ENCODE measurements around the gene RAB9A.

RAB9A gene

DNA sequence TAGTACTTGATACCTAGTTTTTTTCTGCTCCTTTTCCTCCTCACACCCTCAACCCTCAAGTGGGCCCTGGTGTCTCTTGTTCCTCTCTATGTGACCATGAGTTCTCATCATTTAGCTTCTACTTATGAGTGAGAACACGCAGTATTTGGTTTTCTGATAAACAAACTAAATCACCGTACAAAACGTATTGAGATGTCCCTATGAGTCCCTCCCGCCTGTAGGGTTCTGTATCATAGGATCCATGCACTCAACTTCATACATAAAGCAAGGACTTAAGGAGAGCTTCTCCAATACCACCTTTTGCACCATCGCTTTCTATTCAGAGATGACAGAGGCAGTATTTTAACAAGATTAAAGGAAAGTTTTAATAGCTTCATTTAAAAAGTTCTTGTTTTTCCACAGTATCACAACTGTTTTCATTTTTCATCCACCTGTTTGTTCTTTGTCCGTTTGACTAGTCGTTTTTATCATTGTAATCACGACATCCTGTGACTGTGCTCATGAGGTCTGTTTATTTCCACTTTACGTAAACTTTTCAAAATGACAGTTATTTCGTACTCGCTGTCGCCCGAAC is 457 bp upstream of the RAB9A start:
- peak in 1 of 2 experiments; percentile 36 for DNase-seq
- TF ChIP-seq GATA1 (IDR thresholded peaks at IDR 0.05; ENCODE audit: low read depth, low read length) (no peak), POLR2A (IDR thresholded peaks at IDR 0.05; ENCODE audit: low read length) (peak; percentile 13)

GRCh38 chrX:13689741-13690211 is 848 bp downstream of the RAB9A start:
- DNase-seq, result peak; percentile 66 to 68
- TF ChIP-seq POLR2A (IDR thresholded peaks at IDR 0.05; ENCODE audit: low read length) (peak; percentile 5), GATA1 (IDR thresholded peaks at IDR 0.05; ENCODE audit: low read depth, low read length) (no peak)

- DNase-seq, result no peak
- TF ChIP-seq POLR2A (IDR thresholded peaks at IDR 0.05; ENCODE audit: low read length) (no peak), GATA1 (IDR thresholded peaks at IDR 0.05; ENCODE audit: low read depth, low read length) (no peak)
Measured at GRCh38 chrX:13690836-13691235, 1.9 kb downstream of the RAB9A start.

GRCh38 chrX:13691841-13692371 is 3.0 kb downstream of the RAB9A start:
- no peak for DNase-seq
- no peak for TF ChIP-seq GATA1 (IDR thresholded peaks at IDR 0.05; ENCODE audit: low read depth, low read length)
- TF ChIP-seq POLR2A (IDR thresholded peaks at IDR 0.05; ENCODE audit: low read length), result no peak

DNA sequence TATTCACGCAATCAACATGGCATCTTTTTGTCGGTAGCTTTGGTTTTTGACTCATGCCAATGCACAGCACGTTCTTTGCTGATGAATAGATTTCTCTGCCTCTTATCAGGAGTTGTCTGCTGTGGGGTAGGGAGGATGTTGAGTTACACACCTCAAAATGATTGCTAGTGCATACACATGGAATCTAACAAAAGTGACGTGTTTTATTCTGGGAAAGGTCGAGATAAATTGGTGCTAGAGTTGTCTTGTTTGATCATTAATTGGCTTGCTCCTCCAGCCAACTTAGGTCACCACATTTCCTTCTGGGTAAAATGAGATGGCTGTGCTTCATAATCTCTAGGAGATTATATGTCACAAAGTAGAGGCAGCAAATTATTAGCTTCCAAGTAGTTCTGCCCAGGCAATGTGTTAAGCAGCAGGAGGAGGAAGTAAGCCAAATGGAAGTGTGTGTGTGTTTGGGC is 3.9 kb downstream of the RAB9A start:
- TF ChIP-seq GATA1 (IDR thresholded peaks at IDR 0.05; ENCODE audit: low read depth, low read length) (no peak), POLR2A (IDR thresholded peaks at IDR 0.05; ENCODE audit: low read length) (no peak)
- DNase-seq, result peak; percentile 7 to 12

DNA sequence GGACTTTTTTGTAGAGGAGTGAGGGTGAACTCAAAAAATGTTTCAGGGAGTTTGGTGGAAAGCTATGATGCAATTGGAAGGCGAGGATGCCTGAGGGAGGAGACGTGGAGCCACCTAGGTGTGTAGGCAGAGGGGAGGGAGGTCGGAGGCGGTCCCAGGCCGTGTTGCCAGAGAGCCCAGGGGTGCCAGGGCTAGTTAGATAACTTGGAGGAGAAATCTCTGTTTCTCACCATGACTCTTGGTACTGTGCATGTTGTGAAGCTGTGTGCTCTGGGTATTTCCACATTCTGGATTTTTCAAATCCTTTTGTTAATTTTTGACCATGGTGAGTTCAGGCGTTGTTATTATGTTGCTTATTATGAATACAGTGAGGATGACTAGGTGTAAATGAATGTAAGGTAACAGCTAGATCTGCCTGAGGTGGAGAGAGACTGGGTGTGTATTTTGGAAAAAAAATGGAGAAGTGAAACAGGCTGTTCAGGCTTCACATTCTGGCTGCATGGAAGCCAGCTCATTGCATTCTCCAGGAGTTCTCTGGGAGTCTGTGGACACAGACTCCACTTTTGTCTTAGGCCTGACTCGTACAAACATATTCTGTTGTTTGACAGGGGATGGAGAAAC is 4.5 kb downstream of the RAB9A start:
- TF ChIP-seq GATA1 (IDR thresholded peaks at IDR 0.05; ENCODE audit: low read depth, low read length), result no peak
- no peak for TF ChIP-seq POLR2A (IDR thresholded peaks at IDR 0.05; ENCODE audit: low read length)
- no peak for DNase-seq

GRCh38 chrX:13694359-13694758 is 5.4 kb downstream of the RAB9A start:
- DNase-seq, result no peak
- no peak for TF ChIP-seq POLR2A (IDR thresholded peaks at IDR 0.05; ENCODE audit: low read length)

- no peak for TF ChIP-seq GATA1 (IDR thresholded peaks at IDR 0.05; ENCODE audit: low read depth, low read length)
- no peak for TF ChIP-seq POLR2A (IDR thresholded peaks at IDR 0.05; ENCODE audit: low read length)
- DNase-seq, result no peak
Measured at GRCh38 chrX:13694983-13695382, 6.1 kb downstream of the RAB9A start.

GRCh38 chrX:13695601-13696115 is 6.7 kb downstream of the RAB9A start:
- TF ChIP-seq POLR2A (IDR thresholded peaks at IDR 0.05; ENCODE audit: low read length) (no peak), GATA1 (IDR thresholded peaks at IDR 0.05; ENCODE audit: low read depth, low read length) (no peak)
- DNase-seq, result no peak

DNA sequence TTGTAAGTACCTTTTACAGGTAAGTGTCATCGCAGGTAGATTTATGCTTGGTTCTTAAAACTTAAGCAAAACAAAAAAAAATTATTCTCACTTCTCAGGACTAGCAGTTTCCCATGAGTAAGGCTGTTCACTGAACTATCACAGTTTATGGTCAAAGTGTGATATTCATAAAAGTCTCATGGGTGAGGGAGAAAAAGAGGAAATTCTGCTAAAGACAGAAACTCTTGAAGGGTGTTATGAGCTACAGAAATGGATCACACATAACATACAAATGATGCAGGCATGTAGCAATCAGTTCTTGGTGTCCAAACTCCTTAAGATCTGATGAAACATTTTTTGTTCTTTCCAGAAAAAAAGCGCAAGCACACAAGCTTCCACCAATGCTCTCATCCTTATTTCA is 8.5 kb downstream of the RAB9A start:
- no peak for DNase-seq
- TF ChIP-seq GATA1 (IDR thresholded peaks at IDR 0.05; ENCODE audit: low read depth, low read length) (no peak), POLR2A (IDR thresholded peaks at IDR 0.05; ENCODE audit: low read length) (no peak)

- no peak for DNase-seq
- TF ChIP-seq POLR2A (IDR thresholded peaks at IDR 0.05; ENCODE audit: low read length) (no peak), GATA1 (IDR thresholded peaks at IDR 0.05; ENCODE audit: low read depth, low read length) (no peak)
Measured at GRCh38 chrX:13697976-13698375, 9.0 kb downstream of the RAB9A start.

DNA sequence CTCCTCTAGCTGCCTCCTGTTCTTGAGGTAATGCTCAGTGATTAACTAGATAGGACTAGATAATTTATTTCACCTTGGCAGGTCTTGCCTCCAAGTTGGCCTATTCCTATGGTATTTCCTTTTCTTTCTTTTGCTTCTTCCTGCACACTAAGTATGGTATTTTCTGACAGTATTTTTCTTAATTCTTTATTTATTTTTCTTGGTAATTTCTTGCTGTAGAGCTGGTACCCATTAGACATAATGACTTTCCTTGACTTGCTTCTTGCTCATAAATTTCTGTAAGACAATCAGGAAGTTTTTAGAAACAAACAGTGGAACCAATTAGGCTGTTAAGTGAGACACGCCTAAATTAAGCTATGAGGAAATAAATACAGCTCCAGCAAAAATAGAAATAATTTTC is 9.5 kb downstream of the RAB9A start:
- no peak for DNase-seq
- TF ChIP-seq POLR2A (IDR thresholded peaks at IDR 0.05; ENCODE audit: low read length) (no peak), GATA1 (IDR thresholded peaks at IDR 0.05; ENCODE audit: low read depth, low read length) (no peak)

DNA sequence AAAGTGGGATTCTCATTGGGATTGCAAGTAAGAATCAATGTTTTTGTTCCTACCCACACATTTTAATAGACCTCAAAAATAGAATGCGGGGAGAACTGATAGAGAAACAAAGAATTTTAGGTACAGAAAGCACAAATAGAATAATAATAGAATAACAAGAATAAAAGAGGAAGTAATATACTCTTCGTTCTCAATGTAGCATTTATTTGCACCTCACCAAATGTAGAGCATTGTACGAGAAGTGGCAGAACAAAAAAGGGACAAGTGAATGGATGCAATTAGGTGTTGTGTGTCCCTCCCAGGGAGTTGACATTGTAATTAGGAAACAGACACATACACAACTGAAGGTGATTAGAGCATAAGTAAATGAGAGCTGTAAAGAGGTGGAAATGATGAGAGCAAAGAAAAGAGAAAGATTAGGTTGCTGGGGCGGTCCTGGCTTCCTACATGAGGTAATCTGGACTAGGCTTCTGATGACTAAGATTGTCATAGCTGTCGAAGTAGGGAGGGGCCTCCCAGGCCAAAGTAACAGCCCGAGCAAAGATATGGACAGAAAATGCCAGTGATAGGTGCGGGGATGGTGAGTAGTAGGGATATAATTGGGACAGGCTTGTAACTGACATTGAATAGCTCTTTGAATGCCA is 10.4 kb downstream of the RAB9A start:
- TF ChIP-seq GATA1 (IDR thresholded peaks at IDR 0.05; ENCODE audit: low read depth, low read length), result no peak
- no peak for TF ChIP-seq POLR2A (IDR thresholded peaks at IDR 0.05; ENCODE audit: low read length)
- DNase-seq, result peak; percentile 69 to 75

DNA sequence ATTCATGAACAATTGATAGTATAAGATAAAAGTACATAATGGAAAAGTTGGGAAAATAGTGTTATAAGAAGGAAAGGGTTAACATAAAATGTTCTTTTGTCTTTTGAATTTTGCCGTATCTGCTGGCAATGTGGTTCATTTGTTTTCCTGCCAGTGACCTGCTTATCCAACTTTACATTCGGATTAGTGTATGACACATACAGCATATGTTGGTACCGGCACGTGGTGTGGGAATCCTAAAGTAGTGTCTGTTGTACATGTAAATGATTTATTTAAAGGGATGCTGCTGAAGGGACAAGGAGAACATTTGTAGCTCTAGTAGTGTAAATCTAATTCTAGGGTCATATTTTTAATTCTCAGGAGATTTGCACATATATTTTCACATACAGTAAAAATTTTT is 11.5 kb downstream of the RAB9A start:
- TF ChIP-seq POLR2A (IDR thresholded peaks at IDR 0.05; ENCODE audit: low read length) (no peak), GATA1 (IDR thresholded peaks at IDR 0.05; ENCODE audit: low read depth, low read length) (no peak)
- no peak for DNase-seq

Measured in erythroblast (primary cell).